Nephron progenitor cell (in vitro differentiated cells): ENCODE results near the gene DPPA5.
A peak's percentile ranks its signal among the peaks of the same experiment; 100 is the strongest.
"Not testable (repeated sequence)": the region's sequence is repeated elsewhere in the genome, so short reads cannot be mapped to it uniquely, and the experiment has no call there.

ENCODE experiments used
- DNase-seq: peaks from one replicate; pipeline ENCODE4 v3.0.0; 2021
- H3K27ac Mint-ChIP-seq: 2 replicates; pipeline ENCODE4 v1.8.0; 2021; ENCODE audit warnings: mild to moderate bottlenecking, moderate library complexity, mixed read lengths
- H3K27me3 Mint-ChIP-seq: 2 replicates; pipeline ENCODE4 v1.8.0; 2021; ENCODE audit warnings: mild to moderate bottlenecking, low read depth, mixed read lengths; ENCODE audit not compliant: poor library complexity
- H3K36me3 Mint-ChIP-seq: 2 replicates; pipeline ENCODE4 v1.8.0; 2021; ENCODE audit warnings: low read depth, mixed read lengths
- H3K4me1 Mint-ChIP-seq: 2 replicates; pipeline ENCODE4 v1.8.0; 2021; ENCODE audit warnings: mixed read lengths
- H3K4me3 Mint-ChIP-seq: 2 replicates; pipeline ENCODE4 v1.8.0; 2021; ENCODE audit warnings: mild to moderate bottlenecking, moderate library complexity, mixed read lengths
- H3K9me3 Mint-ChIP-seq: 2 replicates; pipeline ENCODE4 v1.8.0; 2021; ENCODE audit warnings: mild to moderate bottlenecking, moderate library complexity, mixed read lengths
- TF ChIP-seq, protein P1 (sequence below): fragments of 200-600 bp; sonication (generic); IDR thresholded peaks from 2 replicates; pipeline ENCODE4 v1.5.0; 2021; ENCODE audit warnings: antibody characterized with exemption

DPPA5 gene, protein sequence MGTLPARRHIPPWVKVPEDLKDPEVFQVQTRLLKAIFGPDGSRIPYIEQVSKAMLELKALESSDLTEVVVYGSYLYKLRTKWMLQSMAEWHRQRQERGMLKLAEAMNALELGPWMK

DNA sequence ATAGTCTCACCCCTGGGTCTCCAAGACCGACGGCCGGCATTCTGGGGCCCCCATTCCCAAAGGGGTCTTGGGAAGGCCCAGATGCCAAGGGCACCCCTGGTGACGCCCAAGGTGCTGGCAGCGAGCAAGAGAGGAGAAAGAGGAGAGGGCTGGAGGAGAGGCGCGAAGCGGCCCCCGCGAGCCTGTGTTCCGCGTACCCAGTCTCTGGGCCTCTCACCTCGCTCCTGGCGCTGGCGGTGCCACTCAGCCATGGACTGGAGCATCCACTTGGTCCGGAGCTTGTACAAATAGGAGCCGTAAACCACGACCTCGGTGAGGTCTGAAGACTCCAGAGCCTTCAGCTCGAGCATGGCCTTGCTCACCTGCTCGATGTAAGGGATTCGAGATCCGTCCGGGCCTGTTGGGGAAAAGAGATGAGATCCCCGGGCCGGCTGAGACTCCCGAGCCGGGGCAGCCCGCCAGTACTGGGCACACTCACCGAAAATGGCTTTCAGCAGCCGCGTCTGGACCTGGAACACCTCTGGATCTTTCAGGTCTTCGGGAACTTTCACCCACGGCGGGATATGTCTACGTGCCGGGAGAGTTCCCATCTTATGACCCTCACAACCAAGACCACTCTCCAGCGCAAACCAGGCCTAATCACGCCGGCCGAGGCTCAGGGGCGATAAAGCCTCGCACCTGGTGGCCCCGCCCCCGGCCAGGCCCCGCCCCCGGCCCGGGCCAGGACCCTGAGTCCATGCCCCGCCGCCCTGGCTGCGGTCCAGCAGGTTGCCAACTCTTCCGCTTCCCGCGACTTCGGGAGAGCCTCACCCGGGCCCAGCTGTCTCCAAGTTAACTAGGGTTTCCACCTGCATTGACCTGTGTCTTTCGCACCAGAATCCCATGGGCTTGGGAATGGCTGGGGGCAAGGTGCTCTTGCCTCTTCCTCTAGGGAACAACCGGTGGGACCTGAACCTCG lies at the start of gene DPPA5:
Gene DPPA5 (minus strand): TSS at position 641 of the 958 bp plus-strand sequence. CDS start 51 bp downstream, at position 590.
- no peak within 1 kb of the TSS for H3K4me3 Mint-ChIP-seq
- TF ChIP-seq, protein P1, sequence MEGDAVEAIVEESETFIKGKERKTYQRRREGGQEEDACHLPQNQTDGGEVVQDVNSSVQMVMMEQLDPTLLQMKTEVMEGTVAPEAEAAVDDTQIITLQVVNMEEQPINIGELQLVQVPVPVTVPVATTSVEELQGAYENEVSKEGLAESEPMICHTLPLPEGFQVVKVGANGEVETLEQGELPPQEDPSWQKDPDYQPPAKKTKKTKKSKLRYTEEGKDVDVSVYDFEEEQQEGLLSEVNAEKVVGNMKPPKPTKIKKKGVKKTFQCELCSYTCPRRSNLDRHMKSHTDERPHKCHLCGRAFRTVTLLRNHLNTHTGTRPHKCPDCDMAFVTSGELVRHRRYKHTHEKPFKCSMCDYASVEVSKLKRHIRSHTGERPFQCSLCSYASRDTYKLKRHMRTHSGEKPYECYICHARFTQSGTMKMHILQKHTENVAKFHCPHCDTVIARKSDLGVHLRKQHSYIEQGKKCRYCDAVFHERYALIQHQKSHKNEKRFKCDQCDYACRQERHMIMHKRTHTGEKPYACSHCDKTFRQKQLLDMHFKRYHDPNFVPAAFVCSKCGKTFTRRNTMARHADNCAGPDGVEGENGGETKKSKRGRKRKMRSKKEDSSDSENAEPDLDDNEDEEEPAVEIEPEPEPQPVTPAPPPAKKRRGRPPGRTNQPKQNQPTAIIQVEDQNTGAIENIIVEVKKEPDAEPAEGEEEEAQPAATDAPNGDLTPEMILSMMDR = no peak

DNA sequence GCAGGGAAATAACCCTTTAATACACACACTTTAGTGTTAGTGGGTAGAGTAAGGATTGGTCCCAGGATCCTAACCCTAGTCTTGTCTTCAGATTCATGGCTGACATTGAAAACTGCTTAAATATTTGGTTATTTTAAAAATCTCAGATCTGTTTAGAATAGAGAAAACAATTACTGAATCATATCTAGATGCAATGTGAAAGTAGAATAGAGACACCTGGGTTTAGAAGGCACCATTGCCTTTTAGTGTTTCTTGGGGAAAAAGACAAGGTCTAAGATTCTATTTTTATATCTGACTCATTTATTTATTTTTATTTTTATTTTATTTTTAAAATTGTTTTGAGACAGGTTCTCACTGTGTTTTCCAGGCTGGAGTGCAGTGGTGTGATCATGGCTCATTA lies 46.6 kb upstream of the DPPA5 start:
- no peak overlapping the region for H3K27ac Mint-ChIP-seq

More for the DNA sequence above, at the start of gene DPPA5:
- peaks cover 4% of the 10 kb centered on the region for H3K9me3 Mint-ChIP-seq
- no peak for DNase-seq
- no peak within 1 kb of the TSS for H3K27ac Mint-ChIP-seq
- H3K27me3 Mint-ChIP-seq = peaks cover 25% of the 10 kb centered on the region
- no peaks in the 10 kb centered on the region for H3K4me1 Mint-ChIP-seq
- H3K36me3 Mint-ChIP-seq = no peaks in the 10 kb centered on the region

DNA sequence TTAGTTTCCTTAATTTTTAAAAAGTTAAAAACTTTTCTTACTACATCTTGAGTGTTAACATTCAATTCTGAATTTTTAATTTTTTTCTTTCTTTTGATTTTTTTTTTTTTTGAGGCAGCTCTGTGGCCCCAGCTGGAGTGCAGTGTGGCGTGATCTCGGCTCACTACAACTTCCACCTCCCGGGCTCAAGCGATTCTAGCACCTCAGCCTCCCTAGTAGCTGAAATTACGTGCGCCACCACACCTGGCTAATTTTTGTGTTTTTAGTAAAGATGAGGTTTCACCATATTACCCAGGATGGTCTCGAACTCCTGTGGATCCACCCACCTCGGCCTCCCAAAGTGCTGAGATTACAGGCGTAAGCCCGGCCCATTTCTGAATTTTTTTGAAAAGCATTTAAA lies 41.8 kb upstream of the DPPA5 start:
- Mint-ChIP-seq H3K27me3 (no peaks in the 10 kb centered on the region), H3K9me3 (peaks cover 7% of the 10 kb centered on the region), H3K4me1 (no peaks in the 10 kb centered on the region), H3K36me3 (no peaks in the 10 kb centered on the region), H3K4me3 (no peak overlapping the region), H3K27ac (no peak overlapping the region)
- TF ChIP-seq, protein P1 = no peak
- no peak for DNase-seq

More for the DNA sequence above, 46.6 kb upstream of the DPPA5 start:
- TF ChIP-seq, protein P1 = no peak
- DNase-seq = no peak
- no peaks in the 10 kb centered on the region for H3K27me3 Mint-ChIP-seq
- no peaks in the 10 kb centered on the region for H3K9me3 Mint-ChIP-seq
- no peaks in the 10 kb centered on the region for H3K36me3 Mint-ChIP-seq
- H3K4me1 Mint-ChIP-seq = no peaks in the 10 kb centered on the region
- no peak overlapping the region for H3K4me3 Mint-ChIP-seq

DNA sequence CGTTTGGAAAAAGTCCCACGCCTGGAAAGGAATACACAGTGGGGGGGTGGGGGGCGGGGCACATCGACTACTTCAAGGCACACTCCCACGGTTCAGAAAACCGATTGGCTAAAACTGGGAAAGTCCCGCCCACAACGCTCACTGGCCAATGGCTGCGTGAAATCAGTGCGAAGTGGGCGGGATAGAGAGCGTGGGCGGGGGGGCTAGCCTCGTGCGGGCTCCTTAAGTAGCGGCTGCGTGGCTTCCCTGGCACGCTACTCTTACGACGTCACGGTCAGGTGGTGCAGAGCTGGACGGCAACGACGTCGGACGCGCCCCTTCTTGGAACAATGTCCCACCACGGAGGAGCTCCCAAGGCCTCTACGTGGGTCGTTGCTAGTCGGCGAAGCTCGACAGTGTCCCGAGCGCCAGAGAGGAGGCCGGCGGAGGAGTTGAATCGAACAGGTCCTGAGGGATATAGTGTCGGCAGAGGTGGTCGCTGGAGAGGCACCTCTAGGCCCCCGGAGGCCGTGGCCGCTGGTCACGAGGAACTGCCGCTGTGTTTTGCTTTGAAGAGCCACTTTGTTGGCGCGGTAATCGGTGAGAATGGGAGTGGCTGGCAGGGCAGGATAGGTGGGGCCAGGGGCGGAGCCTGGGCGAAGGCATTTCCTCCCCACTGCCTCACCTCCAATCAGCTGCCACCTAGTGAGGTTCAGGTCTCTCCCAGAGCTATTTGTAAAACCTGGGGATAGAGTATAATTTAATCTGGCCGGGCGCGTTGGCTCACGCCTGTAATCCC lies 40.7 kb upstream of the DPPA5 start, which contains the start of gene DDX43:
Gene DDX43 (plus strand): TSS at position 252 of the 778 bp plus-strand sequence. CDS start 78 bp downstream, at position 330.
- no peaks in the 10 kb centered on the region for H3K4me1 Mint-ChIP-seq
- H3K9me3 Mint-ChIP-seq = peaks cover 7% of the 10 kb centered on the region
- H3K36me3 Mint-ChIP-seq = no peaks in the 10 kb centered on the region
- H3K27me3 Mint-ChIP-seq = no peaks in the 10 kb centered on the region
- H3K27ac Mint-ChIP-seq = peak within 1 kb of the TSS; percentile 44
- no peak within 1 kb of the TSS for H3K4me3 Mint-ChIP-seq
- TF ChIP-seq, protein P1 = no peak
- DNase-seq = no peak

- no peaks in the 10 kb centered on the region for H3K4me1 Mint-ChIP-seq
- TF ChIP-seq, protein P1 = no peak
- peak overlapping the region; percentile 44 for H3K27ac Mint-ChIP-seq
- peaks cover 7% of the 10 kb centered on the region for H3K9me3 Mint-ChIP-seq
- H3K27me3 Mint-ChIP-seq = peaks cover 10% of the 10 kb centered on the region
- DNase-seq = no peak
- H3K4me3 Mint-ChIP-seq = no peak overlapping the region
- H3K36me3 Mint-ChIP-seq = no peaks in the 10 kb centered on the region
Measured at GRCh38 chr6:73393278-73393677, 39.2 kb upstream of the DPPA5 start.

DNA sequence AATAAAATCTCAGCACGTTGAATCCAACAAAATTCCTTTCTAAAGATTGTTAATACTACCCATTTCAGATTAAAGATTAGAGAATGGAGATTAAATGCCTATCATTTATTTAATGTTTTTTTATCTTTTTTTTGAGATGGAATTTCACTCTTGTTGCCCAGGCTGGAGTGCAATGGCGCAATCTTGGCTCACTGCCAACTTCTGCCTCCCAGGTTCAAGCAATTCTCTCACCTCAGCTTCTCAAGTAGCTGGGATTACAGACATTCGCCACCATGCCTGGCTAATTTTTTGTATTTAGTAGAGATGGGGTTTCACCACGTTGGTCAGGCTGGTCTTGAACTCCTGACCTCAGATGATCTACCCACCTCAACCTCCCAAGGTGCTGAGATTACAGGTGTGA lies 38.1 kb upstream of the DPPA5 start:
- DNase-seq, H3K4me1 Mint-ChIP-seq, H3K36me3 Mint-ChIP-seq, H3K9me3 Mint-ChIP-seq, H3K27ac Mint-ChIP-seq, H3K4me3 Mint-ChIP-seq: not testable (repeated sequence)
- peaks cover 10% of the 10 kb centered on the region for H3K27me3 Mint-ChIP-seq
